LNCAP (cell line): ENCODE results near the gene TPRG1L.

Experiments
- CTCF ChIP-seq: fragments of 450-650 bp; IDR thresholded peaks from 2 replicates; pipeline ENCODE4 v1.5.1; 2017; ENCODE audit warnings: mild to moderate bottlenecking

The TPRG1L gene

GRCh38 chr1:3616861-3617260 is 8.0 kb upstream of the TPRG1L start:
- no peak for TF ChIP-seq CTCF

GRCh38 chr1:3617806-3618345 is 6.9 kb upstream of the TPRG1L start:
- no peak for TF ChIP-seq CTCF

- no peak for TF ChIP-seq CTCF
Measured at GRCh38 chr1:3618531-3618880, 6.3 kb upstream of the TPRG1L start.

GRCh38 chr1:3618881-3619671 is 5.7 kb upstream of the TPRG1L start:
- peak; percentile 90 for TF ChIP-seq CTCF

GRCh38 chr1:3620708-3621107 is 4.1 kb upstream of the TPRG1L start:
- TF ChIP-seq CTCF, result no peak

- TF ChIP-seq CTCF, result peak; percentile 56
Measured at GRCh38 chr1:3621151-3621671, 3.6 kb upstream of the TPRG1L start.

- TF ChIP-seq CTCF, result no peak
Measured at GRCh38 chr1:3623441-3624199, 1.2 kb upstream of the TPRG1L start.
